ENCODE data around the gene ARHGEF33.

The ARHGEF33 gene

GRCh38 chr2:38966006-38966405 is 76.3 kb downstream of the ARHGEF33 start:
- no peak overlapping the region for H3K9ac ChIP-seq (ENCODE audit: low read depth, low read length)
- no peak overlapping the region for H3K4me3 ChIP-seq (ENCODE audit: low read depth, low read length)
- peaks cover 4% of the 10 kb centered on the region for H3K4me1 ChIP-seq (ENCODE audit: control insufficient read depth, insufficient read depth, low read length)
- no peaks in the 10 kb centered on the region for H3K36me3 ChIP-seq (ENCODE audit: control insufficient read depth, insufficient read depth, low read length)
- peaks cover 9% of the 10 kb centered on the region for H3K27me3 ChIP-seq (ENCODE audit: control insufficient read depth, insufficient read depth, low read length)
- no peaks in the 10 kb centered on the region for H3K9me3 ChIP-seq (ENCODE audit: control insufficient read depth, insufficient read depth, low read length)

- peaks cover 2% of the 10 kb centered on the region for H3K27me3 ChIP-seq (ENCODE audit: control insufficient read depth, insufficient read depth, low read length)
Measured at GRCh38 chr2:38966678-38967077, 77.0 kb downstream of the ARHGEF33 start.

GRCh38 chr2:38968021-38968420 is 78.3 kb downstream of the ARHGEF33 start:
- no peak overlapping the region for H3K4me3 ChIP-seq (ENCODE audit: low read depth, low read length)
- H3K4me1 ChIP-seq (ENCODE audit: control insufficient read depth, insufficient read depth, low read length), result peaks cover 4% of the 10 kb centered on the region
- no peaks in the 10 kb centered on the region for H3K36me3 ChIP-seq (ENCODE audit: control insufficient read depth, insufficient read depth, low read length)
- no peak overlapping the region for H3K9ac ChIP-seq (ENCODE audit: low read depth, low read length)
- no peaks in the 10 kb centered on the region for H3K9me3 ChIP-seq (ENCODE audit: control insufficient read depth, insufficient read depth, low read length)
- H3K27me3 ChIP-seq (ENCODE audit: control insufficient read depth, insufficient read depth, low read length), result no peaks in the 10 kb centered on the region

More at GRCh38 chr2:38966678-38967077, 77.0 kb downstream of the ARHGEF33 start:
- H3K4me3 ChIP-seq (ENCODE audit: low read depth, low read length), result no peak overlapping the region
- H3K9ac ChIP-seq (ENCODE audit: low read depth, low read length), result no peak overlapping the region
- H3K36me3 ChIP-seq (ENCODE audit: control insufficient read depth, insufficient read depth, low read length), result no peaks in the 10 kb centered on the region
- peaks cover 4% of the 10 kb centered on the region for H3K4me1 ChIP-seq (ENCODE audit: control insufficient read depth, insufficient read depth, low read length)
- H3K9me3 ChIP-seq (ENCODE audit: control insufficient read depth, insufficient read depth, low read length), result no peaks in the 10 kb centered on the region

- Histone ChIP-seq H3K27me3 (ENCODE audit: control insufficient read depth, insufficient read depth, low read length) (no peaks in the 10 kb centered on the region), H3K4me1 (ENCODE audit: control insufficient read depth, insufficient read depth, low read length) (peaks cover 4% of the 10 kb centered on the region), H3K4me3 (ENCODE audit: low read depth, low read length) (no peak overlapping the region)
Measured at GRCh38 chr2:38971377-38971776, 81.7 kb downstream of the ARHGEF33 start.

GRCh38 chr2:38973266-38973665 is 83.6 kb downstream of the ARHGEF33 start:
- Histone ChIP-seq H3K4me3 (ENCODE audit: low read depth, low read length) (no peak overlapping the region), H3K4me1 (ENCODE audit: control insufficient read depth, insufficient read depth, low read length) (no peaks in the 10 kb centered on the region), H3K9ac (ENCODE audit: low read depth, low read length) (no peak overlapping the region), H3K36me3 (ENCODE audit: control insufficient read depth, insufficient read depth, low read length) (no peaks in the 10 kb centered on the region), H3K27me3 (ENCODE audit: control insufficient read depth, insufficient read depth, low read length) (no peaks in the 10 kb centered on the region), H3K9me3 (ENCODE audit: control insufficient read depth, insufficient read depth, low read length) (no peaks in the 10 kb centered on the region)

More at GRCh38 chr2:38971377-38971776, 81.7 kb downstream of the ARHGEF33 start:
- no peak overlapping the region for H3K9ac ChIP-seq (ENCODE audit: low read depth, low read length)
- no peaks in the 10 kb centered on the region for H3K36me3 ChIP-seq (ENCODE audit: control insufficient read depth, insufficient read depth, low read length)
- H3K9me3 ChIP-seq (ENCODE audit: control insufficient read depth, insufficient read depth, low read length), result no peaks in the 10 kb centered on the region

- H3K4me1 ChIP-seq (ENCODE audit: control insufficient read depth, insufficient read depth, low read length), result no peaks in the 10 kb centered on the region
- no peak overlapping the region for H3K9ac ChIP-seq (ENCODE audit: low read depth, low read length)
Measured at GRCh38 chr2:38975042-38975441, 85.4 kb downstream of the ARHGEF33 start.

GRCh38 chr2:38977047-38977446 is 87.4 kb downstream of the ARHGEF33 start:
- H3K4me3 ChIP-seq (ENCODE audit: low read depth, low read length), result no peak overlapping the region
- H3K27me3 ChIP-seq (ENCODE audit: control insufficient read depth, insufficient read depth, low read length), result no peaks in the 10 kb centered on the region
- H3K36me3 ChIP-seq (ENCODE audit: control insufficient read depth, insufficient read depth, low read length), result no peaks in the 10 kb centered on the region
- no peaks in the 10 kb centered on the region for H3K9me3 ChIP-seq (ENCODE audit: control insufficient read depth, insufficient read depth, low read length)
- no peaks in the 10 kb centered on the region for H3K4me1 ChIP-seq (ENCODE audit: control insufficient read depth, insufficient read depth, low read length)
- H3K9ac ChIP-seq (ENCODE audit: low read depth, low read length), result no peak overlapping the region

More at GRCh38 chr2:38975042-38975441, 85.4 kb downstream of the ARHGEF33 start:
- no peaks in the 10 kb centered on the region for H3K9me3 ChIP-seq (ENCODE audit: control insufficient read depth, insufficient read depth, low read length)
- H3K36me3 ChIP-seq (ENCODE audit: control insufficient read depth, insufficient read depth, low read length), result no peaks in the 10 kb centered on the region
- no peaks in the 10 kb centered on the region for H3K27me3 ChIP-seq (ENCODE audit: control insufficient read depth, insufficient read depth, low read length)
- no peak overlapping the region for H3K4me3 ChIP-seq (ENCODE audit: low read depth, low read length)

GRCh38 chr2:38978296-38978903 is 88.7 kb downstream of the ARHGEF33 start:
- no peak overlapping the region for H3K4me3 ChIP-seq (ENCODE audit: low read depth, low read length)
- H3K27me3 ChIP-seq (ENCODE audit: control insufficient read depth, insufficient read depth, low read length), result no peaks in the 10 kb centered on the region
- no peaks in the 10 kb centered on the region for H3K36me3 ChIP-seq (ENCODE audit: control insufficient read depth, insufficient read depth, low read length)
- H3K9me3 ChIP-seq (ENCODE audit: control insufficient read depth, insufficient read depth, low read length), result no peaks in the 10 kb centered on the region
- H3K9ac ChIP-seq (ENCODE audit: low read depth, low read length), result no peak overlapping the region
- H3K4me1 ChIP-seq (ENCODE audit: control insufficient read depth, insufficient read depth, low read length), result no peaks in the 10 kb centered on the region

GRCh38 chr2:38978908-38979307 is 89.2 kb downstream of the ARHGEF33 start:
- Histone ChIP-seq H3K27me3 (ENCODE audit: control insufficient read depth, insufficient read depth, low read length) (no peaks in the 10 kb centered on the region), H3K4me3 (ENCODE audit: low read depth, low read length) (no peak overlapping the region), H3K9ac (ENCODE audit: low read depth, low read length) (no peak overlapping the region), H3K4me1 (ENCODE audit: control insufficient read depth, insufficient read depth, low read length) (no peaks in the 10 kb centered on the region), H3K9me3 (ENCODE audit: control insufficient read depth, insufficient read depth, low read length) (no peaks in the 10 kb centered on the region), H3K36me3 (ENCODE audit: control insufficient read depth, insufficient read depth, low read length) (no peaks in the 10 kb centered on the region)

- H3K27me3 ChIP-seq (ENCODE audit: control insufficient read depth, insufficient read depth, low read length), result no peaks in the 10 kb centered on the region
- H3K4me1 ChIP-seq (ENCODE audit: control insufficient read depth, insufficient read depth, low read length), result no peaks in the 10 kb centered on the region
- H3K9ac ChIP-seq (ENCODE audit: low read depth, low read length), result no peak overlapping the region
- H3K4me3 ChIP-seq (ENCODE audit: low read depth, low read length), result no peak overlapping the region
- H3K9me3 ChIP-seq (ENCODE audit: control insufficient read depth, insufficient read depth, low read length), result no peaks in the 10 kb centered on the region
- H3K36me3 ChIP-seq (ENCODE audit: control insufficient read depth, insufficient read depth, low read length), result peaks cover 5% of the 10 kb centered on the region
Measured at GRCh38 chr2:38981003-38981669, 91.5 kb downstream of the ARHGEF33 start.

GRCh38 chr2:38981670-38982357 is 92.1 kb downstream of the ARHGEF33 start:
- H3K36me3 ChIP-seq (ENCODE audit: control insufficient read depth, insufficient read depth, low read length), result peaks cover 5% of the 10 kb centered on the region
- H3K4me3 ChIP-seq (ENCODE audit: low read depth, low read length), result no peak overlapping the region
- no peaks in the 10 kb centered on the region for H3K27me3 ChIP-seq (ENCODE audit: control insufficient read depth, insufficient read depth, low read length)
- H3K4me1 ChIP-seq (ENCODE audit: control insufficient read depth, insufficient read depth, low read length), result no peaks in the 10 kb centered on the region
- no peaks in the 10 kb centered on the region for H3K9me3 ChIP-seq (ENCODE audit: control insufficient read depth, insufficient read depth, low read length)
- H3K9ac ChIP-seq (ENCODE audit: low read depth, low read length), result no peak overlapping the region

GRCh38 chr2:38982498-38982897 is 92.8 kb downstream of the ARHGEF33 start:
- H3K4me1 ChIP-seq (ENCODE audit: control insufficient read depth, insufficient read depth, low read length), result no peaks in the 10 kb centered on the region
- H3K36me3 ChIP-seq (ENCODE audit: control insufficient read depth, insufficient read depth, low read length), result peaks cover 5% of the 10 kb centered on the region
- no peaks in the 10 kb centered on the region for H3K9me3 ChIP-seq (ENCODE audit: control insufficient read depth, insufficient read depth, low read length)
- no peak overlapping the region for H3K9ac ChIP-seq (ENCODE audit: low read depth, low read length)
- no peak overlapping the region for H3K4me3 ChIP-seq (ENCODE audit: low read depth, low read length)
- no peaks in the 10 kb centered on the region for H3K27me3 ChIP-seq (ENCODE audit: control insufficient read depth, insufficient read depth, low read length)

Data from iPS-15b (cell line).